ENCODE data around the gene SELENOV. TPM values are rescaled to one million over a fixed set of nuclear protein-coding genes. Genes with fewer than 3 reads are reported as not detected.

Gene SELENOV
- total and polyA plus RNA-seq, 9 of the 15 experiments (the other 6 are each of a cell fraction or from before 2014, with no cell fraction given): 0.04 to 0.09 (median 0.06) TPM; not detected in 4

- TF ChIP-seq ZBTB1 (CRISPR knock-in tag; IDR thresholded peaks at IDR 0.05; ENCODE audit: borderline replicate concordance, low read depth) (no peak), SNAPC5 (CRISPR knock-in tag; IDR thresholded peaks at IDR 0.05) (no peak), BRF1 (IDR thresholded peaks at IDR 0.05; ENCODE audit: borderline replicate concordance, extremely low read depth, insufficient read length) (no peak), POLR2AphosphoS2 (IDR thresholded peaks at IDR 0.05; ENCODE audit: low read length) (peak; percentile 59; the same call in 1 of the 2 replicates), FOXA3 (CRISPR knock-in tag; conservative IDR thresholded peaks at IDR 0.05 in 1 of 2, IDR thresholded peaks at IDR 0.05 in 1 of 2) (no peak; a peak in 1 of 4 replicates), ZNF217 (CRISPR knock-in tag; IDR thresholded peaks at IDR 0.05) (no peak), MEF2A (IDR thresholded peaks at IDR 0.05; ENCODE audit: control insufficient read depth, low read depth, low read length) (no peak), NR1H2 (CRISPR knock-in tag; IDR thresholded peaks at IDR 0.05) (no peak), ZNF644 (tag; IDR thresholded peaks at IDR 0.05; ENCODE audit: low read depth) (no peak), ZNF699 (CRISPR knock-in tag; IDR thresholded peaks at IDR 0.05; ENCODE audit: insufficient replicate concordance) (no peak), EWSR1 (IDR thresholded peaks at IDR 0.05; ENCODE audit: borderline replicate concordance, low read depth, partially characterized antibody) (no peak), ZNF175 (CRISPR knock-in tag; IDR thresholded peaks at IDR 0.05; ENCODE audit: low read depth) (no peak), DPF2 (IDR thresholded peaks at IDR 0.05) (no peak), PPARD (CRISPR knock-in tag; IDR thresholded peaks at IDR 0.05) (no peak), FOXJ2 (tag; IDR thresholded peaks at IDR 0.05) (peak; percentile 73; the same call in 1 of the 2 replicates), NONO (IDR thresholded peaks at IDR 0.05; ENCODE audit: low read depth in 2 of 2, low read length in 1 of 2) (no peak), KDM1A (IDR thresholded peaks at IDR 0.05) (no peak)
- TF ChIP-seq, protein P1, sequence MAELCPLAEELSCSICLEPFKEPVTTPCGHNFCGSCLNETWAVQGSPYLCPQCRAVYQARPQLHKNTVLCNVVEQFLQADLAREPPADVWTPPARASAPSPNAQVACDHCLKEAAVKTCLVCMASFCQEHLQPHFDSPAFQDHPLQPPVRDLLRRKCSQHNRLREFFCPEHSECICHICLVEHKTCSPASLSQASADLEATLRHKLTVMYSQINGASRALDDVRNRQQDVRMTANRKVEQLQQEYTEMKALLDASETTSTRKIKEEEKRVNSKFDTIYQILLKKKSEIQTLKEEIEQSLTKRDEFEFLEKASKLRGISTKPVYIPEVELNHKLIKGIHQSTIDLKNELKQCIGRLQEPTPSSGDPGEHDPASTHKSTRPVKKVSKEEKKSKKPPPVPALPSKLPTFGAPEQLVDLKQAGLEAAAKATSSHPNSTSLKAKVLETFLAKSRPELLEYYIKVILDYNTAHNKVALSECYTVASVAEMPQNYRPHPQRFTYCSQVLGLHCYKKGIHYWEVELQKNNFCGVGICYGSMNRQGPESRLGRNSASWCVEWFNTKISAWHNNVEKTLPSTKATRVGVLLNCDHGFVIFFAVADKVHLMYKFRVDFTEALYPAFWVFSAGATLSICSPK (IDR thresholded peaks at IDR 0.05; ENCODE audit: borderline replicate concordance): no peak
- TF ChIP-seq, protein P2, sequence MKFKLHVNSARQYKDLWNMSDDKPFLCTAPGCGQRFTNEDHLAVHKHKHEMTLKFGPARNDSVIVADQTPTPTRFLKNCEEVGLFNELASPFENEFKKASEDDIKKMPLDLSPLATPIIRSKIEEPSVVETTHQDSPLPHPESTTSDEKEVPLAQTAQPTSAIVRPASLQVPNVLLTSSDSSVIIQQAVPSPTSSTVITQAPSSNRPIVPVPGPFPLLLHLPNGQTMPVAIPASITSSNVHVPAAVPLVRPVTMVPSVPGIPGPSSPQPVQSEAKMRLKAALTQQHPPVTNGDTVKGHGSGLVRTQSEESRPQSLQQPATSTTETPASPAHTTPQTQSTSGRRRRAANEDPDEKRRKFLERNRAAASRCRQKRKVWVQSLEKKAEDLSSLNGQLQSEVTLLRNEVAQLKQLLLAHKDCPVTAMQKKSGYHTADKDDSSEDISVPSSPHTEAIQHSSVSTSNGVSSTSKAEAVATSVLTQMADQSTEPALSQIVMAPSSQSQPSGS (CRISPR knock-in tag; IDR thresholded peaks at IDR 0.05): no peak
- TF ChIP-seq, protein P3, sequence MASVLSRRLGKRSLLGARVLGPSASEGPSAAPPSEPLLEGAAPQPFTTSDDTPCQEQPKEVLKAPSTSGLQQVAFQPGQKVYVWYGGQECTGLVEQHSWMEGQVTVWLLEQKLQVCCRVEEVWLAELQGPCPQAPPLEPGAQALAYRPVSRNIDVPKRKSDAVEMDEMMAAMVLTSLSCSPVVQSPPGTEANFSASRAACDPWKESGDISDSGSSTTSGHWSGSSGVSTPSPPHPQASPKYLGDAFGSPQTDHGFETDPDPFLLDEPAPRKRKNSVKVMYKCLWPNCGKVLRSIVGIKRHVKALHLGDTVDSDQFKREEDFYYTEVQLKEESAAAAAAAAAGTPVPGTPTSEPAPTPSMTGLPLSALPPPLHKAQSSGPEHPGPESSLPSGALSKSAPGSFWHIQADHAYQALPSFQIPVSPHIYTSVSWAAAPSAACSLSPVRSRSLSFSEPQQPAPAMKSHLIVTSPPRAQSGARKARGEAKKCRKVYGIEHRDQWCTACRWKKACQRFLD (CRISPR knock-in tag; IDR thresholded peaks at IDR 0.05): no peak
Observed at GRCh38 chr19:39532233-39533002, 17.5 kb downstream of the SELENOV start, which contains the start of gene EID2B (continued).

Measured in K562 (cell line).